Fibroblast of upper back skin (primary cell): ENCODE measurements around the gene MIPOL1.

Source experiments
- DNase-seq: peaks from one replicate; pipeline ENCODE4 v3.0.0-alpha.2; 2013

The MIPOL1 gene

DNA sequence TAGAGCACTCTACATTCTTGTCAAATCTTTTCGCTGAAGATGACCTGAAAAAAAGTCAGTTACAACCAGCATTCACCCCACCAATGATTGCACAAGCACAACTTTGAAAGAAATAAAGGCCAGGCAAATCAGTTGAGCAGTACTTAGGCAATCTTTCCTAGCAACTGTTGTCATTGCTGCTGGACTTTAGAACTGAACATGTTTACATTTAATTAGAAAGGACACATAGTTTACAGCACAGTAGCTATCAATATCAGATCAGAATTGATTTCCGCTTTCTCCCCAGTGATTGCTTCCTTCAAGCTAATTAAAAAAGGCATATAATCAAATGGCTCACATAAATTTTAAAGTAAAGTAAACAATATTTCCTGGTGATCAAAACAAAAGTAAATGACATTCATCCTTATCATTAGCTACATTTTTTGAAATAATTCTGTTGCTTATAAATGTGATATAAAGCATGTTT lies 268.9 kb downstream of the MIPOL1 start:
- no peak for DNase-seq

DNA sequence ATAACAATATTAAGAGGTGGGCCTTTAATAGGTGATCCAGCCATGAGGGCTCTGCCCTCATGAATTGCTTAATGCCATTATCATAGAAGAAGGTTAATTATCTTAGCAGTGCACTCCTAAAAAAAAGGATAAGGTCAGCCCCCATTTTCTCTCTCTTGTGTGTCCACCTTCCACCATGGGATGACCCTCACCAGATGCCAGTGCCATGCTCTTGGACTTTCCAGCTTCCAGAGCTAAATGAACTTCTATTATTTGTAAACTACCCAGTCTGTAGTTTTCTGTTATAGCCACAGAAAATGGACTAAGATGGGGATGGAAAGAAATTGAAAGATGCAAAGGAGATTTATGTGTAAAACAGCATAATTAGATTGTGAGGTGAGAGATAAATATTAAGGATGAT lies 271.9 kb downstream of the MIPOL1 start:
- no peak for DNase-seq

DNA sequence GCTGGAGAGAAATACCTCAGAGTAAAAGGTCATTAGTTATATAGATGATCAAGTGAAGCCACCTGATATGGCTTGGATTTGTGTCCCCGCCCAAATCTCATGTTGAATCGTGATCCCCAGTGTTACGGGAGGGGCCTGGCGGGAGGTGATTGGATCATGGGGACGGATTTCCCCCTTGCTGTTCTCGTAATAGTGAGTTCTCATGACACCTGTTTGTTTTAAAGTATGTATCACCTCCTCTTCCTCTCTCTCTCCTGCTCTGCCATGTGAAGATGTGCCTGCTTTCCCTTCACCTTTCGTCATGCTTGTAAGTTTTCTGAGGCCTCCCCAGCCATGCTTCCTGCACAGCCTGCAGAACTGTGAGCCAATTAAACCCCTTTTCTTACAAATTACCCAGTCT lies 272.5 kb downstream of the MIPOL1 start:
- no peak for DNase-seq

DNA sequence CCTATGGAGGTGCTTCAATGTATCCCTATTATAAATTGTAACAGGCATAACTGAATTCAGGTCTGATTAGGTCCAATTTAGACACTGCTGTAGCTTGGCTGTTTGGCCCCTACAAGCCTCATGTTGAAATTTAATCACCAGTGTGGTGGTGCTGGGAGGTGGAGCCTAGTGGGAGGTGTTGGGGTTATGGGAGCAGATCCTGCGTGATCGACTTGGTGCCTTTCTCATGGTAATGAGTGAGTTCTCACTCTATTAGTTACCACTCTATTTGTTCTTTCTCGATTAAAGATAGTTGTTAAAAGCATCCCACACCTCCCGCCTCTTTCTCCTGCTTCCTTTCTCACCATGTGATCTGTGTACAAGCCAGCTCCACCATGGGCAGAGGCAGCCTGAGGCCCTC lies 275.2 kb downstream of the MIPOL1 start:
- no peak for DNase-seq

DNA sequence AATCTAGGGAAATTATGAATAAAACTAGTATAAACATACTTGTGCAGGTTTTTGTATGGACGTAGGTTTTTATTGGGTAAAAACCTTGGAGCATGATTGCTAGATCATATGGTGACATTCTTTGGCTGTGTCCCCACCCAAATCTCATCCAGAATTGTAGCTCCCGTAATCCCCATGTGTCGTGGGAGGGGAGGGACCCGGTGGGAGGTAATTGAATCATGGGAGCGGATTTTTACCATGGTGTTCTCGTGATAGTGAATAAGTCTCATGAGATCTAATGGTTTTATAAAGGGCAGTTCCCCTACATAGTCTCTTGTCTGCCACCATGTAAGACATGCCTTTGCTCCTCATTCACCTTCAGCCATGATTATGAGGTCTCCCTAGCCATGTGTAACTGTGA lies 276.5 kb downstream of the MIPOL1 start:
- DNase-seq, result no peak

DNA sequence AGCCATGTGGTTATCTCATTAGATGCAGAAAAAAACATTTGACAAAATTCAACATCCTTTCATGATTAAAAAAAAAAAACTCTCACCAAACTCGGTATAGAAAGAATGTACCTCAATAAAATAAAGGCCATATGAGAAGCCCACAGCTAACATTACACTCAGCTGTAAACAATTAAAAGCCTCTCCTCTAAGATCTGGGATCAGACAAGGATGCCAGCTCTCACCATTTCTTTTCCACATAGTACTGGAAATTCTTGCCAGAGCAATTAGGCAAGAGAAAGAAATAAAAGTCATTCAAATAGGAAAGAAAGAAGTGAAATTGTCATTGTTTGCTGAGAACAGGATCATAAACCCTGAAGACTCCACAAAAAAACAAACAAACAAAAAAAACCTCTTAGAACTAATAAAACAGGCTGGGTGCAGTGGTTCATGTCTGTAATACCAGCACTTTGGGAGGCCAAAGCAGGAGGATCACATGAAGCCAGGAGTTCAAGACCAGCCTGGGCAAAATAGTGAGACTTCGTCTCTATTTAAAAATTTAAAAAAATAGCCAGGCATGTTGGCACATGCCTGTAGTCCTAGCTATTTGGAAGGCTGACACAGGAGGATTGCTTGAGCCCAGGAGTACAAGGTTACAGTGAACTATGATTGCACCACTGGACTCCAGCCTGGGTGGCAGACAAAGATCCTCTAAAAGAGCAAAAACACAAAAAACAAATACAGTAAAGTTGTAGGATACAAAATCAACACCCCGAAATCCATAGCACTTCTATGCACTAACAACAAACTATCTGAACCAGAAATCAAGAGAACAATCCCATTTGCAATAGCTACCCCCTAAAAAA lies 282.9 kb downstream of the MIPOL1 start:
- peak; percentile 1 for DNase-seq

DNA sequence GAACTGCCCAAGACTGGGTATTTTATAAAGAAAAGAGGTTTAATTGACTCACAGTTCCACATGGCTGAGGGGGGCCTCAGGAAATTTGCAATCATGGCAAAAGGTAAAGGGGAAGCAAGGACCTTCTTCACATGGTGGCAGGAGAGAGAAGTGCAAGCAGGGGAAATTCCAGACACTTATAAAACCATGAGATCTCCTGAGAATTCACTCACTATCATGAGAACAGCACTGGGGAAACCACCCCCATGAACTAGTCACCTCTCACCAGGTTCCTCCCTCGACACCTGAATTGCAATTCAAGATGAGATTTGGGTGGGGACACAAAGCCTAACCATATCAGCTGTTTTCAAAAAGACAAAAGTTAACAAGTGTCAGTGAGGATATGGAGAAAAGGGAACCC lies 284.7 kb downstream of the MIPOL1 start:
- DNase-seq, result no peak

DNA sequence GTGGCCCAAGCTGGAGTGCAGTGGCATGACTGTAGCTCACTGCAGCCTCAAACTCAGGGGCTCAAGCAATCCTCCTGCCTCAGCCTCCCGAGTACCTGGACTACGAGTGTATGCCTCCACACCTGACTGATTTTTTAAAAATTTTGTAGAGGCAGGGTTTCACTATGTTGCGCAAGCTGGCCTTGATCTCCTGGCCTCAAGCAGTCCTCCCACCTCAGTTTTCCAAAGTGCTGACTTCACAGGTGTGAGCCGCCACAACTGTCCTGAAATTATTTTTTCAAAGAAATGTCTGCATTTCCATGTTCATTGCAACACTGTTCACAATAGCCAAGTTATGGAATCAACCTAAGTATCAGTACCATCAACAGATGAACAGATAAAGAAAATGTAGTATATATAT lies 285.9 kb downstream of the MIPOL1 start:
- no peak for DNase-seq

DNA sequence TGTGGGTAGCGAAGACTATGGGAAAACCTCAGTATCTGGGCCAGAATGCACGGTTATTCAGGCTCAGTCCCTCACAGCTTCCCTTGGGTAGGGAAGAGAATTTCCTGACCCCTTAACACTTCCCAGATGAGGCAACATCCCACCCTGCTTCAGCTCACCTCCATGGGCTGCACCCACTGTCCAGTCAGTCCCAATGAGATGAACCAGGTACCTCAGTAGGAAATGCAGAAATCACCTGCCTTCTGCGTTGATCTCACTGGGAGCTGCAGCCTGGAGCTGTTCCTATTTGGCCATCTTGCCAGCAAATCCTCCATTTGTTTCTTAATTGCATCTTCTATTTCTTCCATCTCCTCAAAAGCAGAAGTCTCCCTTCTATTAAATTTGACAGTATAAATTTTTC lies 292.9 kb downstream of the MIPOL1 start:
- DNase-seq, result no peak

DNA sequence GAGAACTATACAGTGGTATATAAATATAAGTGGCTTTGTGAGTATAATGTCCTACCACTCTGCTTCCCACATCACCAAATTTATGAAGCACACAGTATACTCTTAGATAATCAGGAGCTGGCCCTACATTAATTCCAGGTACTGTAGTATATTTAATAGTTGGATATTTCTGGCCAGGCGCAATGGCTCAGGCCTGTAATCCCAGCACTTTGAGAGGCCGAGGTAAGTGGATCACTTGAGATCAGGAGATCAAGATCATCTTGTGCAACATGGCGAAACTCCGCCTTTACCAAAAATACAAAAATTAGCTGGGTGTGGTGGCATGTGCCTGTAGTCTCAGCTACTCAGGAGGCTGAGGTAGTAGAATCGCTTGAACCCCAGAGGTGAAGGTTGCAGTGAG lies 293.3 kb downstream of the MIPOL1 start:
- DNase-seq, result no peak

DNA sequence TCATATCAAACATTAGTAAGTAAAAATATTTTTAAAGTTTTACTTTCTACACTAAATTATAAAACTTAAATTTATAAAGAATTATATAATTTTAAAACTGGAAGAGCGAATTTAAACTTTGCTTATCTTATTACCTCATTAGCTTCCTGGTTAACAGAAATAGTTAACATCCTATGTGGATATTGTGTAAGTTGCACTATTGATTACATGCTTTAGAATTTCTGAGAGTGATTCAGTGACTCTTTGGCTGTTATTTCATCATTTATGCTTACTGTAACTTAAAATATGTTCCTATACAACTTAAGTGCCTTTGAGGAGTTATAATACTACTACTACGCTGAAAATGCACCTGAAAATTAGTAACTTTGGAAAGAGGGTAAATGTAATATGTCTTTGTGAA lies 295.9 kb downstream of the MIPOL1 start:
- peak; percentile 4 for DNase-seq

DNA sequence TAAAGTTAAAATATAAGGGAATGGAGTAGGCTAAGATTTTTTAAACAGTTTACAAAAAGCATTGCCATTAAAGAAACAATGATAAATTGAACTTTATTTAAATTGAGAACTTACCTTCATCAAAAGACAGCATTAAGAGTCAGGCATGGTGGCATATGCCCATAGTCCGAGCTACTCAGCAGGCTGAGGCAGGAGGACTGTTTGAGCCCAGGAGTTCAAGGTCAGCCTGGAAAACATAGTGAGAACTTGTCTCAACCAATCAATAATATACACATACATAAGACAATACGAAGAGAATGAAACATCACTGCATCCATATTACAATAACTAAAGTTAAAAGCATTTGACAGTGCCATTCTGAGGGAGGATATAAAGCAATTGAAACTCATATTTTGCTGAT lies 299.7 kb downstream of the MIPOL1 start:
- no peak for DNase-seq

DNA sequence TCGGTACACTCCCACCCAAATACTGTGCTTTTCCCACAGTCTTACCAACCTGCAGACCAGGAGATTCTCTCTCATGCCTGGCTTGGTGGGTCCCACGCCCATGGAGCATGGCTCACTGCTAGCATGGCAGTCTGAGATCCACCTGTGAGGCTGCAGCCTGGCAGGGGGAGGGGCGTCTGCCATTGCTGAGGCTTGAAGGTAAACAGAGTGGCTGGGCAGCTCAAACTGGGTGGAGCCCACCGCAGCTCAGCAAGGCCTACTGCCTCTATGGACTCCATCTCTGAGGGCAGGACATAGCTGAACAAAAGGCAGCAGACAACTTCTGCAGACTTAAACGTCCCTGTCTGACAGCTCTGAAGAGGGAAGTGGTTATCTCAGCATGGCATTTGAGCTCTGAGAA lies 304.1 kb downstream of the MIPOL1 start:
- DNase-seq, result no peak

DNA sequence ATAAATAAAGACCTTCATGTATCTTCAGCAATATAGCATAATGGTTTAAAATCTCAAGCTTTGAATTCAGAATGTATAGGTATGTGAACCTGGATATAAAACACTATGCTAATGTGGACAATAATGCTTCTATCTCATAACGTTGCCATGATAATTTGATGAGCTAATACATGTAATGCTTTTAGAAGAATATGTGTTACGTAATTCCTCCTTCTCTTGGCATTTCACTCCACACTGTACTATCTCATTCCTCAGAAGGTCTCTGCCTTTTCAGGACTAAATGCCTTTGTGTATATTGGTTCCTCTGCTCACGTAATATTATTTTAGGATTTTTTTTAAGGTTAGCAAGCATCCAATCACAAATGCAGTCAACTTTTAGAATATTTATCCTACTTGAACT lies 310.8 kb downstream of the MIPOL1 start:
- DNase-seq, result no peak

DNA sequence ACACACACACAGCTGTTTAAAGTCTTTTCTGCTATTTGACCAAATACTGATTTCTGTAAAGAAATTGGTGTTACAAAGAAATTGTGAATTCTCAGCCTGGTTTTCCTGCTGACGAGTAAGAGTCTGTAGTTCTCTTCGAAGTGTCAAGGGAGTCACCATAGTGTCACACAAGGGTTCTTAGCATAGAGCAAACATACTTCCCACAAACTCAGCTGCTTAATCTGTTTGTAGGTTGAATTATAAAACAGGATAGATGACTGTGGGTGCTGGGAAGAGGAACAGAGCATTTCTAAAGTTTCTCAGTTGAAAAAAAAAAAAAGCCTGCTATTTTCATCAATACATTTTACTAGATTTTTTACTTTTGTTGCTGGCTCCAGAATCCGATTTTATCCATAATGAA lies 314.4 kb downstream of the MIPOL1 start:
- DNase-seq, result no peak

DNA sequence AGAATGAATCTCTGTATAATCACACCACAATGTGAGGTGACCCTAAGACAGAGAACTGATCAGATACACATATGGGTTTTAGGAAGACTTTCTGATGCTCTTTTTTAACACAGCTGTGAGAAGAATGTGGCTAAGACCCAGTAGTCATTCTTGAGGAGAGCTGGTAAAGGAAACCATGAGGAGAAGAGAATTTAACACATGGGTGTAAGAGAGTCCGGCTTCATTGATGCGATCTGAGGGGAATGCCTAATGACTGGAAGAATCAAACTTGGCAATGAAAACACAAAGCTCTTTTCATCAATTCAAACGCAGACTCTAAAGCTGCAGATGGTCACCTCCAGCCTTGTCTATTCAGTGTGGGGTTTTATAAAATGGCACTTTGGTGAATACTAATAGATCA lies 318.0 kb downstream of the MIPOL1 start:
- DNase-seq, result no peak

DNA sequence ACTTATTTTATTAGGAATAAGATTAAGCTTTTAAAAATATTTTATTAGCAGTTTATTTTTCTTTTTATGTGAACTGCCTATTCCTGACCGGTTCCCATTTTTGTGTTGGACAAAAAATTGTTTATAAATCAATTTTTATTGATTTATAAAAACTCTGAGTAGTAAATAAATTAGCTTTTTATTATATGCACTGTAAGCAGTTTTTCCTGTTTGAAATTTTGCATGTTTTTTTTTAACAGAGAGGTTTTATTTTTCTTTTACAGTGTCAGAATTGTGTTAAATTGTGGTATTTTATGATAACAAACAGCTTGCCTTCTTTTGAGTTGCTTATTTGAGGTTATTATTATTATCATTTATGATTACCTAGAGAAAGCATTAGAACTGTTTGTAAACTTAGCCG lies 329.3 kb downstream of the MIPOL1 start:
- DNase-seq, result no peak

DNA sequence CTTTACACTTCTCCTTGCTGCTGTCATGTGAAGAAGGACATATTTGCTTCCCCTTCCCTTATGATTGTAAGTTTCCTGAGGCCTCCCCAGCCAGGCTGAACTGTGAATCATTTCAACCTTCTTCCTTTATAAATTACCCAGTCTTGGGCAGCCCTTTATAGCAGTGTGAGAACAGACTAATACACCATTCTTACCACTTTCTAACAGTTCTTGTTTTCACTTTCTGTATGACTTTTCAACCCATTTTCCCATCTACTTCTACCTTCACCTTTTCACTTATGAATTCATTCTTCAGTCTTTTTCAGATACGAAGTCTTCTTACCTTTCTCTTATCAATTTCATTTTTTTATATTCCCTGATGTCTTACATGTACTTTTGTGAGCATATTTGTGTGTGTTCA lies 342.3 kb downstream of the MIPOL1 start:
- DNase-seq, result no peak

DNA sequence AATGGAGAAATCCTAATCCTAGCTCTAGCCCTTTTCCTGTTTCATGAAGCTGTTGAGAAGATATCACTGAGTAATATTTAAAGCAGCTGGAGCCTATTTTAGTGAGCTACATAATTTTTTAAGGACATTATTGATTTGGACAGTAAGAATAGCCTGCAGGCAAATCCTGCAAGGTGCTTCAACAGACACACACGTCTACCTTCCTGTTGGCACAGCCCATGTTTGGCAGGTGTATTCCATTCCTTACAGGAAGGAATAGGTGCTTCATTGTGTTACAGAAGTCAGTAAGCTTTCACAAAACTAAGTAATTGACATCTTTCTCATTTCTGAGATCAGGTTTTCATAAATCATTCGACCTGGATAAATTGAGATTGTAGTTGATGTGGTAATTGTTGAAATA lies 346.7 kb downstream of the MIPOL1 start:
- DNase-seq, result no peak

DNA sequence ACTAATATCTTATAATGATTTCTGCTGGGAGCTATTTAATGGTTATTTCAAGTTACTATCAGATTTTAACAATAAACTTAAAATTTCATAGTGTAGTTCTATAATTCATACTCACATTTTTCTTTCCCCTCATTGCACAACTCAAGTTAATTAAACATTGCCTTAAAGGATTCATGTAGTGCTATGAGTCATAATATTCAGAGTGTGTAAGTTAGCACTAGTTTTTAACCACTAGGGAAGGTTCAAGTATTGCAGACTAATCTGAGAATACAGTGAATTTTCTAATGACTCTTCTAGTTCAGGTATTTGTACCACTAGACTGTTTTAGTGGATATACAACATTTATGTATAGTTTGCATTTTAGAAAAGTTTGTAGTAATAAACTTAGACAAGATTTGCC lies 347.4 kb downstream of the MIPOL1 start:
- no peak for DNase-seq

DNA sequence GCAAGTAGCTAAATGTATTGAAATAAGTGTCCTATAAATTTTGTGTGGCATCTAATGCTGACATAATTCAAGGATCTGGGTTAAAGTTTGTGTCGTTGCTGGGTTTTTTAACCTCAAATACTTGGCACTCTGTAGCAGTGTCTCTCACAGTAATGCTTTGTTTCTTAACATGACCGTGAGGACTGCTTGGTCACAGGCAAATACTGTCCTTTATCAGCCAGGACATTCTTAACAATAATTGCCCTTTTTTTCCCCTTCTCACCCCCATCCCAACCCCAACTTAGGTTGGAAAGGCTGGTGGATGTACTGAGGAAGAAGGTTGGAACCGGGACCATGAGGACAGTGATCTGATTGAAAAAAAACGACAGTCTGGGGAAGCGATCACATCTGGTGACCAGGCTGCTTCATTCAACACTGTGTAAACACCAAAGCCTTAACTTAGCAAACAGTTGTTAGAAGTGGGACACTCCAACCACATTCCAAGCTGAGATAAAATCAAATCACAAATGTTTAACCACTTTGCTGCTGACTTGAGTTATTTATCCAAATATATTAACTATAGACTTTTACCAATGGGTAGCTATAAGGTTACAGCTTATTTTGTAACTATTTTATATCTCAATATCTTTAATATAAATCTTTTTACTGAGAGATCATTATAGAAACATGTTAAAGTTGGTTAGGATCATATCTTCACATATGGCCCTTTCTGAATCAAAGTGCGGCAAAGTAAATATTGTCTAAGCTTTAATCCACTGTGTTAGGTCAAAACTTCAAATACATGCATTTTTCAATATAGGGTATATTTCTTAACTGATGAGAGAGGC lies 349.1 kb downstream of the MIPOL1 start:
- peak; percentile 32 for DNase-seq

DNA sequence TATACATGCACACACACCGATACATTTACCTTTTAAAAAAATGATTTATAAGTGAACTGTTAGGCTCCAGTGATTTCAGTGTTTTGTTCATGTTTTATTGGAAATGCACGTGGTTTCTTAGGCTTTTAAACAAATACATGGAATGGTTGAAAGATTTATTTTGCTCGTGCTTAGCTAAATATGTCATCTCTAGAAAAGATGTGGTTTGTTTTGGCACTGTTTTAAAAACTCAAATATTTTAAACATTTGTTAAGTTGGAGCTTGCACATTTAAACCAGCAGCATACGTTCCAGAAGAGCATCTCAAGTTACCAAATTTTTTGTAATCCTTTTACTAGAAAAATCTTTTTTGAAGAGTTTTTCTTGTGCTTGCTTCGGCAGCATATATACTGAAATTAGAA lies 352.8 kb downstream of the MIPOL1 start:
- peak; percentile 82 for DNase-seq

DNA sequence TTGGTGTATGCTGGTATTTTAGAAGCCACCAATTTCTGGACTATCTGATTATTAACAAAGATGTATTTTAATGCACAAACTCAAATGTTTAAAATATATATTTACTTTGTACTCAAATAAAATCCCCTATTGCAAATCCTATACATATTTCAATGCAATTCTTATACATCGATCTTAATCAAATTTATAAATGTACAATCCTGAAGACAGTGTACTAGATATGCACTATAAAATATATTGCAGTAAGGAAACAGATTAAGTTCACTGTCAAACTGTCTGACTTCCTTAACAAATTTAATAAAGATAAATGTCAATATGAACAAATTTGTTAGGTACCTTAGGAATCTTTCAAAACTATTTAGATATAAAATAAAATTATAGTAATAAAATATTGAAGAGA lies 353.4 kb downstream of the MIPOL1 start:
- no peak for DNase-seq

DNA sequence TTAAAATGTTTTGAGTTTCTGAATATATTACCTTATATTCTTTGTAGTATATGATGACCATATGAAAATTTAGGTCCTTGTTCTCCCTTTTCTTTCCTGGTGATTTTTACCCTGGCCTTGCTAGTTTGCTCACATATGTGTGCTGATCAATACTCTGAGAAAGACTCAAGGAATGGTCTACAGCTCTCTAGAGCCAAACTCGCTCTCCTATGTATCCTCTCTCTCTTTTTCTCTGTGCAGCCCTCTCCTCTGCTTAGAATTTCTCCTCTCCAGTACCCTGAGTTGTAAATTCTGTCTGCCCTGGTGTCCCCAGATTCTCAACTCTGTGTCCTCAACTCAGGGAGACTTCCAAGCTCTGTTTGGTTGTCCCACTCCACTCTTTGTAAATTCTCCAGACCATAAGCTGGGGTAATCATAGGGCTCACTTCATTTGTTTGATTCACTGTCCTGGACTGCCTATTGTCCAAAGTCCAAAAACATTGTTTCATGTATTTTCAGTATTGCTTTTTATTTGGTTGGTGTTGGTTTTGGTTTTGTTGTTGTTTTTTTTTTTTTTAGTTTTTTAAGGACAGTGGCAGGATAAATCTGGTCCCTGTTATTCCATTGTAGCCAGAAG lies 356.3 kb downstream of the MIPOL1 start:
- no peak for DNase-seq
